ENCODE measurements around the gene DCAF11.

Gene DCAF11

DNA sequence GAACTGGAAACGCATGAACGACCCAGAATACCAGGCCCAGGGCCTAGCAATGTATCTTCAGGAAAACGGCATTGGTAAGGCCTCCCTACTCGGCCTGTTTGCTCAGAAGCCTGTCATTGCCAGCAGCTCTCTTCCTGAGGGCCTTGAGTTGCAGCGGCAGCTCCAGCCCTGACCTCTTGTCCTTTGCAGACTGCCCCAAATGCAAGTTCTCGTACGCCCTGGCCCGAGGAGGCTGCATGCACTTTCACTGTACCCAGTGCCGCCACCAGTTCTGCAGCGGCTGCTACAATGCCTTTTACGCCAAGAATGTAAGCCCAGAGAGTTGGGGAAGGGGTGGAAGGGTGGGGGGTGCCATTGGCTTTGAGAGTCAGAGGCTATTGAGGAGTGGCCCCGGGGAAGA lies 42.8 kb downstream of the DCAF11 start:
- Histone ChIP-seq H2BK12ac (ENCODE audit: low read length) (no peak overlapping the region), H3K23ac (ENCODE audit: low read length) (no peak overlapping the region), H3K79me2 (ENCODE audit: control insufficient read depth, insufficient read depth, low read length, poor library complexity) (peaks cover 2% of the 10 kb centered on the region), H3K14ac (ENCODE audit: low read length) (no peak overlapping the region), H3K79me1 (ENCODE audit: low read length) (peaks cover 4% of the 10 kb centered on the region), H3K9ac (ENCODE audit: low read length) (no peak overlapping the region), H4K12ac (ENCODE audit: low read depth, low read length) (no peak overlapping the region), H2AFZ (ENCODE audit: insufficient read depth, low read length, poor library complexity) (no peak overlapping the region), H4K8ac (ENCODE audit: low read depth, low read length) (no peak overlapping the region), H3K27ac (ENCODE audit: low read depth, low read length) (no peak overlapping the region), H3K4me1 (ENCODE audit: control insufficient read depth in 1 of 2, insufficient read depth in 2 of 2, low read length in 2 of 2) (peaks cover 6 to 7% of the 10 kb centered on the region in 2 experiments), H3K9me3 (ENCODE audit: insufficient read depth, low read depth, low read length) (no peaks in the 10 kb centered on the region), H3K4ac (ENCODE audit: low read depth, low read length) (no peak overlapping the region), H3K27me3 (ENCODE audit: insufficient read depth, low read length) (no peaks in the 10 kb centered on the region), H2AK5ac (ENCODE audit: low read length) (no peak overlapping the region), H3K4me2 (ENCODE audit: low read length) (no peak overlapping the region), H2BK120ac (ENCODE audit: insufficient read depth, low read length, poor library complexity) (no peak overlapping the region), H3K4me3 (ENCODE audit: low read depth, low read length) (no peak overlapping the region), H2BK5ac (ENCODE audit: low read depth, low read length, poor library complexity) (no peak overlapping the region), H3K18ac (ENCODE audit: low read length) (no peak overlapping the region), H4K91ac (ENCODE audit: low read depth, low read length) (no peak overlapping the region), H3K36me3 (ENCODE audit: control insufficient read depth in 1 of 2, insufficient read depth in 2 of 2, low read length in 2 of 2) (peaks cover 48 to 52% of the 10 kb centered on the region in 2 experiments)
- DNase-seq = no peak
- WGBS (ENCODE audit: extremely low coverage, insufficient coverage, insufficient read length) = no CpG with 5 or more reads among the region's 12 CpGs

DNA sequence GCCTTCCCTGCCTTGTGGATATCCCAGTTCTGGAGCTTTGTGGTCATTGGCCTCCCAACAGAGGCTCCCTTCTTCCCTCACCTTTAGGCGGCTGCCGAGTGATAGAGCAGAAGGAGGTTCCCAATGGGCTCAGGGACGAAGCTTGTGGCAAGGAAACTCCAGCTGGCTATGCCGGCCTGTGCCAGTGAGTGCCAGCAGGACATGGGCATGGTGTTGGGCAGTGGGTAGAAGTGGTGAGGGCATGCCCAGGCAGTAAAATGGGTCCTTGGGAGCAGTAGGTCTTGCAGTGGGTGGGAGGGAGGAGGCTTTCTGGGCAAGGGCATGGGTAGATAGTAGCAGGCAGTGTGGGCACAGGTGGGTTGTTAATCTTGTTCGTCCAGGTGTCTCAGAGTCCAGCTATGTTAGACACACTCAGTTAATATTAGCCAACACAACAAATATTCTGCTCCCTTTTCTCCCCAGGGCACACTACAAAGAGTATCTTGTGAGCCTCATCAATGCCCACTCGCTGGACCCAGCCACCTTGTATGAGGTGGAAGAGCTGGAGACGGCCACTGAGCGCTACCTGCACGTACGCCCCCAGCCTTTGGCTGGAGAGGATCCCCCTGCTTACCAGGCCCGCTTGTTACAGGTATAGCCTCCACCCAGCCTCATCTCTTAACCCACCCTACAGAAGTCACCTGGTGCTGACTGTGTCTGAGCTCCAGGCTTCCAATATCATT lies 45.4 kb downstream of the DCAF11 start:
- no peak overlapping the region for H3K4me3 ChIP-seq (ENCODE audit: low read depth, low read length)
- peaks cover 6 to 7% of the 10 kb centered on the region in 2 experiments for H3K4me1 ChIP-seq (ENCODE audit: control insufficient read depth in 1 of 2, insufficient read depth in 2 of 2, low read length in 2 of 2)
- no peak overlapping the region for H4K91ac ChIP-seq (ENCODE audit: low read depth, low read length)
- no peak overlapping the region for H3K23ac ChIP-seq (ENCODE audit: low read length)
- peaks cover 4% of the 10 kb centered on the region for H3K79me1 ChIP-seq (ENCODE audit: low read length)
- H3K27me3 ChIP-seq (ENCODE audit: insufficient read depth, low read length) = no peaks in the 10 kb centered on the region
- H4K12ac ChIP-seq (ENCODE audit: low read depth, low read length) = no peak overlapping the region
- H2AFZ ChIP-seq (ENCODE audit: insufficient read depth, low read length, poor library complexity) = no peak overlapping the region
- DNase-seq = peak; percentile 35 to 62
- H2BK12ac ChIP-seq (ENCODE audit: low read length) = no peak overlapping the region
- no peak overlapping the region for H4K8ac ChIP-seq (ENCODE audit: low read depth, low read length)
- H3K14ac ChIP-seq (ENCODE audit: low read length) = no peak overlapping the region
- H3K18ac ChIP-seq (ENCODE audit: low read length) = no peak overlapping the region
- H3K4me2 ChIP-seq (ENCODE audit: low read length) = no peak overlapping the region
- H2BK5ac ChIP-seq (ENCODE audit: low read depth, low read length, poor library complexity) = no peak overlapping the region
- peaks cover 2% of the 10 kb centered on the region for H3K79me2 ChIP-seq (ENCODE audit: control insufficient read depth, insufficient read depth, low read length, poor library complexity)
- no CpG with 5 or more reads among the region's 11 CpGs for WGBS (ENCODE audit: extremely low coverage, insufficient coverage, insufficient read length)
- H2AK5ac ChIP-seq (ENCODE audit: low read length) = no peak overlapping the region
- no peak overlapping the region for H3K9ac ChIP-seq (ENCODE audit: low read length)
- H3K4ac ChIP-seq (ENCODE audit: low read depth, low read length) = no peak overlapping the region
- H2BK120ac ChIP-seq (ENCODE audit: insufficient read depth, low read length, poor library complexity) = no peak overlapping the region
- peaks cover 66 to 67% of the 10 kb centered on the region in 2 experiments for H3K36me3 ChIP-seq (ENCODE audit: control insufficient read depth in 1 of 2, insufficient read depth in 2 of 2, low read length in 2 of 2)
- H3K9me3 ChIP-seq (ENCODE audit: insufficient read depth, low read depth, low read length) = no peaks in the 10 kb centered on the region
- no peak overlapping the region for H3K27ac ChIP-seq (ENCODE audit: low read depth, low read length)

DNA sequence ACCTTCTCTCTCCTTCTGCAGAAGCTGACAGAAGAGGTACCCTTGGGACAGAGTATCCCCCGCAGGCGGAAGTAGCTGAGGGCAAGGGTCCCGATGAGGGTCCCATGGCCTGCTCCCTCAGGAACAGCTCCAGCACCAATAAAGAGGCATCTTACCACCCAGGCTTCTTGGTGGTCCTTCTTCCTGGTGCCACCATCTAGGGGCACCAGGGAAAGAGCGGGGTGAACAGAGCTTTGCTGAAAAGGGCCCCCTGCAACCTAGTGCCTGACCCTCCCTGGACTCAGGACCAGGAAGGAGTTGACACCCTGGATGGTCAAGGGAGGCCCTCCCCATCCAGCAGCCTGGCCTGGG lies 45.9 kb downstream of the DCAF11 start:
- no peak overlapping the region for H4K91ac ChIP-seq (ENCODE audit: low read depth, low read length)
- no peaks in the 10 kb centered on the region for H3K27me3 ChIP-seq (ENCODE audit: insufficient read depth, low read length)
- H3K79me1 ChIP-seq (ENCODE audit: low read length) = peaks cover 4% of the 10 kb centered on the region
- no peak overlapping the region for H4K8ac ChIP-seq (ENCODE audit: low read depth, low read length)
- no peak for DNase-seq
- no peak overlapping the region for H3K4me3 ChIP-seq (ENCODE audit: low read depth, low read length)
- H3K27ac ChIP-seq (ENCODE audit: low read depth, low read length) = no peak overlapping the region
- H4K12ac ChIP-seq (ENCODE audit: low read depth, low read length) = no peak overlapping the region
- H3K4me2 ChIP-seq (ENCODE audit: low read length) = no peak overlapping the region
- no peak overlapping the region for H2AK5ac ChIP-seq (ENCODE audit: low read length)
- H2AFZ ChIP-seq (ENCODE audit: insufficient read depth, low read length, poor library complexity) = no peak overlapping the region
- H3K79me2 ChIP-seq (ENCODE audit: control insufficient read depth, insufficient read depth, low read length, poor library complexity) = peaks cover 2% of the 10 kb centered on the region
- no peak overlapping the region for H3K4ac ChIP-seq (ENCODE audit: low read depth, low read length)
- no peaks in the 10 kb centered on the region for H3K9me3 ChIP-seq (ENCODE audit: insufficient read depth, low read depth, low read length)
- peaks cover 66 to 67% of the 10 kb centered on the region in 2 experiments for H3K36me3 ChIP-seq (ENCODE audit: control insufficient read depth in 1 of 2, insufficient read depth in 2 of 2, low read length in 2 of 2)
- no peak overlapping the region for H3K18ac ChIP-seq (ENCODE audit: low read length)
- no peak overlapping the region for H3K23ac ChIP-seq (ENCODE audit: low read length)
- peaks cover 6 to 7% of the 10 kb centered on the region in 2 experiments for H3K4me1 ChIP-seq (ENCODE audit: control insufficient read depth in 1 of 2, insufficient read depth in 2 of 2, low read length in 2 of 2)
- H3K9ac ChIP-seq (ENCODE audit: low read length) = no peak overlapping the region
- no peak overlapping the region for H3K14ac ChIP-seq (ENCODE audit: low read length)
- H2BK5ac ChIP-seq (ENCODE audit: low read depth, low read length, poor library complexity) = no peak overlapping the region
- H2BK12ac ChIP-seq (ENCODE audit: low read length) = no peak overlapping the region
- no peak overlapping the region for H2BK120ac ChIP-seq (ENCODE audit: insufficient read depth, low read length, poor library complexity)
- WGBS (ENCODE audit: extremely low coverage, insufficient coverage, insufficient read length) = no CpG with 5 or more reads among the region's 4 CpGs

DNA sequence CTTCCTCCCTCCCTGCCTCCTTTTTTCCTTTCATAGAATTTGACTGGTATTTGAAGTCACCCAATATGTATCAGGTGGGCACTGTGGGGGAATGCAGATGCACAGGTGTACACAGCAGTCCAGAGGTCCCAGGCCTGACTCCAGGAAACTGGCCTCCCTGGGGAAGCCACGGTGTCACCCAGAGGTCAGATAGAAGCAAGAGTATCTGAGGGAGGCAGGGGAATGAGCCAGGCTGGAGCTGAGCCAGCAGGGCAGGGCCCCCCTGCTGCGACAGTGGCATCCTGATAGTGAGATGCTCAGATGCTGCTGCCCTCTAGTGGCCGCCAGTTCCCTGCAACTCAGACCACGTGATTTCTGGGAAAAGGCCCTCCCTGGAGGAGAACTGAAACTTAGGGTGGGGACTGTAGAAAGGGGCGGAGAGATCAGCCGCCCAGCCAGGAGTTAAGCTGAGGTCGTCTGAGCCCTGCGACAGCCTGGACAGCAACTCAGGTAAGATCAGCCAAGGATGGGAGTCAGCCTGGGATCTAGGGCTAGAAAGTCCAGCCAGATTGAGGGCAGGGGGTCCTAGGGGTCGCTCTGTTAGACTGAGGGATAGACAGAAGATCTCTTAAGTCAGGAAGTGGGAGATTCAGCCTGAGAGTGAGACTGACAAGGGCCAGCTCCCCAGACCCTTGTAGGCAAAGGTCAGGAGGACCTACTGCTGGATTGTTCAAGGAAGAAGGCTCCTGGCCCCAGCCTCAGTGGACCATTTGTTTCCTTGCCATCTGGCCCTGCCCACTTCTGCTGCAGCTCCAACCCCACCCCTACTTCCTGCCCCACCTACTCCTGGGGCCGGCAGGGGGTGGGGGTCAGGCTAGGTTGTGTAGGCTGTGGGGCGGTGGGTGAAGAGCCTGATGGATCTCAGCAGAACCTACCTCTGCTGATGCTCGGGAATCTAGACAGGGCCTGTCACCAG lies 46.5 kb downstream of the DCAF11 start, which contains the start of gene IRF9:
IRF9 (plus strand) TSS at position 416 of the 955 bp plus-strand sequence. CDS start 880 bp downstream, outside the sequence.
- Histone ChIP-seq H4K8ac (ENCODE audit: low read depth, low read length) (peak within 1 kb of the TSS; percentile 71), H4K12ac (ENCODE audit: low read depth, low read length) (peak within 1 kb of the TSS; percentile 76), H3K27me3 (ENCODE audit: insufficient read depth, low read length) (no peaks in the 10 kb centered on the region), H2AFZ (ENCODE audit: insufficient read depth, low read length, poor library complexity) (no peak within 1 kb of the TSS), H3K9me3 (ENCODE audit: insufficient read depth, low read depth, low read length) (no peaks in the 10 kb centered on the region), H3K4me2 (ENCODE audit: low read length) (peak within 1 kb of the TSS; percentile 71), H3K18ac (ENCODE audit: low read length) (peak within 1 kb of the TSS; percentile 51), H3K23ac (ENCODE audit: low read length) (no peak within 1 kb of the TSS), H3K9ac (ENCODE audit: low read length) (peak within 1 kb of the TSS; percentile 70), H2AK5ac (ENCODE audit: low read length) (peak within 1 kb of the TSS; percentile 65), H2BK12ac (ENCODE audit: low read length) (no peak within 1 kb of the TSS), H3K79me2 (ENCODE audit: control insufficient read depth, insufficient read depth, low read length, poor library complexity) (peaks cover 2% of the 10 kb centered on the region), H2BK5ac (ENCODE audit: low read depth, low read length, poor library complexity) (peak within 1 kb of the TSS; percentile 47), H3K4me1 (ENCODE audit: control insufficient read depth in 1 of 2, insufficient read depth in 2 of 2, low read length in 2 of 2) (peaks cover 6 to 7% of the 10 kb centered on the region in 2 experiments), H2BK120ac (ENCODE audit: insufficient read depth, low read length, poor library complexity) (peak within 1 kb of the TSS; percentile 49), H4K91ac (ENCODE audit: low read depth, low read length) (peak within 1 kb of the TSS; percentile 68), H3K36me3 (ENCODE audit: control insufficient read depth in 1 of 2, insufficient read depth in 2 of 2, low read length in 2 of 2) (peaks cover 67 to 69% of the 10 kb centered on the region in 2 experiments), H3K4me3 (ENCODE audit: low read depth, low read length) (peak within 1 kb of the TSS; percentile 55), H3K79me1 (ENCODE audit: low read length) (peaks cover 4% of the 10 kb centered on the region), H3K4ac (ENCODE audit: low read depth, low read length) (peak within 1 kb of the TSS; percentile 48), H3K27ac (ENCODE audit: low read depth, low read length) (peak within 1 kb of the TSS; percentile 31), H3K14ac (ENCODE audit: low read length) (peak within 1 kb of the TSS; percentile 56)
- WGBS (ENCODE audit: extremely low coverage, insufficient coverage, insufficient read length) = no CpG with 5 or more reads among the region's 12 CpGs
- peak; percentile 97 to 100 for DNase-seq
